IPS-18c (cell line): ENCODE results near the gene RNF146.
"Not testable (repeated sequence)": the region's sequence is repeated elsewhere in the genome, so short reads cannot be mapped to it uniquely, and the experiment has no call there.

Experiments
- H3K4me3 ChIP-seq: 2 replicates; pipeline ENCODE4 v1.7.0; 2013; ENCODE audit warnings: low read depth, mild to moderate bottlenecking, low read length, moderate library complexity; ENCODE audit not compliant: insufficient read depth
- H3K9me3 ChIP-seq: one replicate; pipeline ENCODE4 v1.6.1; 2013; ENCODE audit warnings: mild to moderate bottlenecking, low read length, moderate library complexity; ENCODE audit not compliant: control insufficient read depth, insufficient read depth

The RNF146 gene

GRCh38 chr6:127266178-127266891 lies at the start of gene RNF146:
TSS of gene RNF146 (plus strand) at chr6:127266864. CDS start at chr6:127280339, 13,475 bp downstream.
- H3K4me3 ChIP-seq, result peak within 1 kb of the TSS; percentile 94
- peaks cover 2% of the 10 kb centered on the region for H3K9me3 ChIP-seq

GRCh38 chr6:127219869-127220268 lies 46.8 kb upstream of the RNF146 start:
- Histone ChIP-seq H3K9me3 (no peaks in the 10 kb centered on the region), H3K4me3 (no peak overlapping the region)

- no peak overlapping the region for H3K4me3 ChIP-seq
- H3K9me3 ChIP-seq, result no peaks in the 10 kb centered on the region
These were observed 45.5 kb upstream of the RNF146 start for GRCh38 chr6:127221201-127221600.

- no peaks in the 10 kb centered on the region for H3K9me3 ChIP-seq
- no peak overlapping the region for H3K4me3 ChIP-seq
These were observed 44.2 kb upstream of the RNF146 start for GRCh38 chr6:127222418-127222817.

GRCh38 chr6:127225497-127225896 lies 41.2 kb upstream of the RNF146 start:
- Histone ChIP-seq H3K4me3 (no peak overlapping the region), H3K9me3 (no peaks in the 10 kb centered on the region)

- not testable (repeated sequence) for H3K9me3 ChIP-seq, H3K4me3 ChIP-seq
These were observed 32.8 kb upstream of the RNF146 start for GRCh38 chr6:127233819-127234218.

- H3K4me3 ChIP-seq, result no peak overlapping the region
- H3K9me3 ChIP-seq, result no peaks in the 10 kb centered on the region
These were observed 23.2 kb upstream of the RNF146 start for GRCh38 chr6:127243501-127243900.

GRCh38 chr6:127247114-127248096 lies 19.3 kb upstream of the RNF146 start:
- Histone ChIP-seq H3K4me3 (no peak overlapping the region), H3K9me3 (no peaks in the 10 kb centered on the region)

- H3K4me3 ChIP-seq, result no peak overlapping the region
- peaks cover 2% of the 10 kb centered on the region for H3K9me3 ChIP-seq
These were observed 17.0 kb upstream of the RNF146 start for GRCh38 chr6:127249621-127250020.

GRCh38 chr6:127255286-127255685 lies 11.4 kb upstream of the RNF146 start:
- peaks cover 2% of the 10 kb centered on the region for H3K9me3 ChIP-seq
- no peak overlapping the region for H3K4me3 ChIP-seq

- Histone ChIP-seq H3K4me3 (no peak overlapping the region), H3K9me3 (peaks cover 2% of the 10 kb centered on the region)
These were observed 3.8 kb upstream of the RNF146 start for GRCh38 chr6:127262896-127263295.

GRCh38 chr6:127263481-127263880 lies 3.2 kb upstream of the RNF146 start:
- Histone ChIP-seq H3K9me3 (peaks cover 2% of the 10 kb centered on the region), H3K4me3 (no peak overlapping the region)

GRCh38 chr6:127266892-127267645 lies 405 bp downstream of the RNF146 start:
- H3K4me3 ChIP-seq, result peak overlapping the region; percentile 94
- H3K9me3 ChIP-seq, result peaks cover 2% of the 10 kb centered on the region

GRCh38 chr6:127267646-127268625 lies 1.3 kb downstream of the RNF146 start:
- peaks cover 2% of the 10 kb centered on the region for H3K9me3 ChIP-seq
- peak overlapping the region; percentile 94 for H3K4me3 ChIP-seq

- no peak overlapping the region for H3K4me3 ChIP-seq
- H3K9me3 ChIP-seq, result no peaks in the 10 kb centered on the region
These were observed 5.9 kb downstream of the RNF146 start for GRCh38 chr6:127272576-127272975.

- Histone ChIP-seq H3K4me3 (no peak overlapping the region), H3K9me3 (no peaks in the 10 kb centered on the region)
These were observed 6.8 kb downstream of the RNF146 start for GRCh38 chr6:127273499-127273898.
